ENCODE data around the gene ADGRL3.
"Not testable (repeated sequence)": the region's sequence is repeated elsewhere in the genome, so short reads cannot be mapped to it uniquely, and the experiment has no call there.

ADGRL3 gene

GRCh38 chr4:61851126-61851525, 651.0 kb downstream of the ADGRL3 start:
- Histone ChIP-seq H3K9me3 (ENCODE audit: low read length) (peaks cover 2% of the 10 kb centered on the region), H3K36me3 (ENCODE audit: insufficient read depth, low read length) (no peaks in the 10 kb centered on the region), H3K4me3 (ENCODE audit: low read length) (no peak overlapping the region), H3K4me1 (ENCODE audit: insufficient read depth, low read length) (peaks cover 5% of the 10 kb centered on the region), H3K27me3 (ENCODE audit: insufficient read depth, low read length) (no peaks in the 10 kb centered on the region), H2AFZ (ENCODE audit: low read depth, low read length) (no peak overlapping the region)

- not testable (repeated sequence) for H3K4me1 ChIP-seq (ENCODE audit: insufficient read depth, low read length); H2AFZ ChIP-seq (ENCODE audit: low read depth, low read length); H3K36me3 ChIP-seq (ENCODE audit: insufficient read depth, low read length); H3K4me3 ChIP-seq (ENCODE audit: low read length); H3K9me3 ChIP-seq (ENCODE audit: low read length); H3K27me3 ChIP-seq (ENCODE audit: insufficient read depth, low read length)
These were observed 652.0 kb downstream of the ADGRL3 start for GRCh38 chr4:61852105-61852504.

GRCh38 chr4:61853041-61853440, 652.9 kb downstream of the ADGRL3 start:
- Histone ChIP-seq H3K4me1 (ENCODE audit: insufficient read depth, low read length) (peaks cover 5% of the 10 kb centered on the region), H3K36me3 (ENCODE audit: insufficient read depth, low read length) (no peaks in the 10 kb centered on the region), H3K4me3 (ENCODE audit: low read length) (no peak overlapping the region), H3K27me3 (ENCODE audit: insufficient read depth, low read length) (no peaks in the 10 kb centered on the region), H3K9me3 (ENCODE audit: low read length) (no peaks in the 10 kb centered on the region), H2AFZ (ENCODE audit: low read depth, low read length) (no peak overlapping the region)

GRCh38 chr4:61860376-61860775, 660.2 kb downstream of the ADGRL3 start:
- H3K36me3 ChIP-seq (ENCODE audit: insufficient read depth, low read length), result no peaks in the 10 kb centered on the region
- no peak overlapping the region for H2AFZ ChIP-seq (ENCODE audit: low read depth, low read length)
- no peaks in the 10 kb centered on the region for H3K9me3 ChIP-seq (ENCODE audit: low read length)
- no peaks in the 10 kb centered on the region for H3K4me1 ChIP-seq (ENCODE audit: insufficient read depth, low read length)
- H3K4me3 ChIP-seq (ENCODE audit: low read length), result no peak overlapping the region
- H3K27me3 ChIP-seq (ENCODE audit: insufficient read depth, low read length), result no peaks in the 10 kb centered on the region

- Histone ChIP-seq H3K36me3 (ENCODE audit: insufficient read depth, low read length) (no peaks in the 10 kb centered on the region), H3K4me1 (ENCODE audit: insufficient read depth, low read length) (no peaks in the 10 kb centered on the region), H2AFZ (ENCODE audit: low read depth, low read length) (no peak overlapping the region), H3K27me3 (ENCODE audit: insufficient read depth, low read length) (no peaks in the 10 kb centered on the region), H3K9me3 (ENCODE audit: low read length) (no peaks in the 10 kb centered on the region), H3K4me3 (ENCODE audit: low read length) (no peak overlapping the region)
These were observed 664.2 kb downstream of the ADGRL3 start for GRCh38 chr4:61864286-61864685.

- H3K27me3 ChIP-seq (ENCODE audit: insufficient read depth, low read length), result no peaks in the 10 kb centered on the region
- H2AFZ ChIP-seq (ENCODE audit: low read depth, low read length), result no peak overlapping the region
- H3K36me3 ChIP-seq (ENCODE audit: insufficient read depth, low read length), result no peaks in the 10 kb centered on the region
- H3K4me3 ChIP-seq (ENCODE audit: low read length), result no peak overlapping the region
- H3K4me1 ChIP-seq (ENCODE audit: insufficient read depth, low read length), result no peaks in the 10 kb centered on the region
- H3K9me3 ChIP-seq (ENCODE audit: low read length), result no peaks in the 10 kb centered on the region
These were observed 666.4 kb downstream of the ADGRL3 start for GRCh38 chr4:61866378-61867030.

GRCh38 chr4:61872983-61873382, 672.9 kb downstream of the ADGRL3 start:
- H3K4me3 ChIP-seq (ENCODE audit: low read length), result no peak overlapping the region
- H2AFZ ChIP-seq (ENCODE audit: low read depth, low read length), result no peak overlapping the region
- H3K9me3 ChIP-seq (ENCODE audit: low read length), result no peaks in the 10 kb centered on the region
- peaks cover 4% of the 10 kb centered on the region for H3K4me1 ChIP-seq (ENCODE audit: insufficient read depth, low read length)
- H3K27me3 ChIP-seq (ENCODE audit: insufficient read depth, low read length), result no peaks in the 10 kb centered on the region
- no peaks in the 10 kb centered on the region for H3K36me3 ChIP-seq (ENCODE audit: insufficient read depth, low read length)

GRCh38 chr4:61877266-61877665, 677.1 kb downstream of the ADGRL3 start:
- no peak overlapping the region for H2AFZ ChIP-seq (ENCODE audit: low read depth, low read length)
- peaks cover 4% of the 10 kb centered on the region for H3K4me1 ChIP-seq (ENCODE audit: insufficient read depth, low read length)
- no peak overlapping the region for H3K4me3 ChIP-seq (ENCODE audit: low read length)
- no peaks in the 10 kb centered on the region for H3K27me3 ChIP-seq (ENCODE audit: insufficient read depth, low read length)
- no peaks in the 10 kb centered on the region for H3K9me3 ChIP-seq (ENCODE audit: low read length)
- H3K36me3 ChIP-seq (ENCODE audit: insufficient read depth, low read length), result no peaks in the 10 kb centered on the region

- no peaks in the 10 kb centered on the region for H3K27me3 ChIP-seq (ENCODE audit: insufficient read depth, low read length)
- peaks cover 4% of the 10 kb centered on the region for H3K4me1 ChIP-seq (ENCODE audit: insufficient read depth, low read length)
- H3K36me3 ChIP-seq (ENCODE audit: insufficient read depth, low read length), result no peaks in the 10 kb centered on the region
- H3K9me3 ChIP-seq (ENCODE audit: low read length), result no peaks in the 10 kb centered on the region
- H3K4me3 ChIP-seq (ENCODE audit: low read length), result no peak overlapping the region
- H2AFZ ChIP-seq (ENCODE audit: low read depth, low read length), result no peak overlapping the region
These were observed 677.8 kb downstream of the ADGRL3 start for GRCh38 chr4:61877893-61878292.

GRCh38 chr4:61882381-61882780, 682.3 kb downstream of the ADGRL3 start:
- H3K4me1 ChIP-seq (ENCODE audit: insufficient read depth, low read length), result no peaks in the 10 kb centered on the region
- no peaks in the 10 kb centered on the region for H3K27me3 ChIP-seq (ENCODE audit: insufficient read depth, low read length)
- no peak overlapping the region for H3K4me3 ChIP-seq (ENCODE audit: low read length)
- H2AFZ ChIP-seq (ENCODE audit: low read depth, low read length), result no peak overlapping the region
- no peaks in the 10 kb centered on the region for H3K9me3 ChIP-seq (ENCODE audit: low read length)
- no peaks in the 10 kb centered on the region for H3K36me3 ChIP-seq (ENCODE audit: insufficient read depth, low read length)

GRCh38 chr4:61886131-61886530, 686.0 kb downstream of the ADGRL3 start:
- no peaks in the 10 kb centered on the region for H3K27me3 ChIP-seq (ENCODE audit: insufficient read depth, low read length)
- H3K4me3 ChIP-seq (ENCODE audit: low read length), result no peak overlapping the region
- H2AFZ ChIP-seq (ENCODE audit: low read depth, low read length), result no peak overlapping the region
- no peaks in the 10 kb centered on the region for H3K36me3 ChIP-seq (ENCODE audit: insufficient read depth, low read length)
- no peaks in the 10 kb centered on the region for H3K4me1 ChIP-seq (ENCODE audit: insufficient read depth, low read length)
- no peaks in the 10 kb centered on the region for H3K9me3 ChIP-seq (ENCODE audit: low read length)

- Histone ChIP-seq H3K9me3 (ENCODE audit: low read length) (no peaks in the 10 kb centered on the region), H2AFZ (ENCODE audit: low read depth, low read length) (no peak overlapping the region), H3K4me1 (ENCODE audit: insufficient read depth, low read length) (no peaks in the 10 kb centered on the region), H3K27me3 (ENCODE audit: insufficient read depth, low read length) (no peaks in the 10 kb centered on the region), H3K36me3 (ENCODE audit: insufficient read depth, low read length) (peaks cover 6% of the 10 kb centered on the region), H3K4me3 (ENCODE audit: low read length) (no peak overlapping the region)
These were observed 689.0 kb downstream of the ADGRL3 start for GRCh38 chr4:61889117-61889516.

GRCh38 chr4:61890321-61890720, 690.2 kb downstream of the ADGRL3 start:
- H3K9me3 ChIP-seq (ENCODE audit: low read length), result no peaks in the 10 kb centered on the region

GRCh38 chr4:61891953-61892352, 691.8 kb downstream of the ADGRL3 start:
- Histone ChIP-seq H3K36me3 (ENCODE audit: insufficient read depth, low read length) (peaks cover 10% of the 10 kb centered on the region), H3K9me3 (ENCODE audit: low read length) (no peaks in the 10 kb centered on the region), H2AFZ (ENCODE audit: low read depth, low read length) (no peak overlapping the region), H3K4me3 (ENCODE audit: low read length) (no peak overlapping the region), H3K4me1 (ENCODE audit: insufficient read depth, low read length) (peaks cover 10% of the 10 kb centered on the region), H3K27me3 (ENCODE audit: insufficient read depth, low read length) (no peaks in the 10 kb centered on the region)

More at GRCh38 chr4:61890321-61890720, 690.2 kb downstream of the ADGRL3 start:
- no peak overlapping the region for H2AFZ ChIP-seq (ENCODE audit: low read depth, low read length)
- no peaks in the 10 kb centered on the region for H3K4me1 ChIP-seq (ENCODE audit: insufficient read depth, low read length)
- H3K36me3 ChIP-seq (ENCODE audit: insufficient read depth, low read length), result peaks cover 10% of the 10 kb centered on the region
- no peaks in the 10 kb centered on the region for H3K27me3 ChIP-seq (ENCODE audit: insufficient read depth, low read length)
- no peak overlapping the region for H3K4me3 ChIP-seq (ENCODE audit: low read length)
